ENCODE data around the gene CYB5D1.

Gene CYB5D1

GRCh38 chr17:7833795-7834541 lies 23.8 kb upstream of the CYB5D1 start, which contains the start of gene KDM6B:
KDM6B (plus strand) TSS chr17:7834217; CDS start chr17:7845555, 11,338 bp downstream.
- peak; percentile 76 for DNase-seq (ENCODE audit: low read depth)

DNA sequence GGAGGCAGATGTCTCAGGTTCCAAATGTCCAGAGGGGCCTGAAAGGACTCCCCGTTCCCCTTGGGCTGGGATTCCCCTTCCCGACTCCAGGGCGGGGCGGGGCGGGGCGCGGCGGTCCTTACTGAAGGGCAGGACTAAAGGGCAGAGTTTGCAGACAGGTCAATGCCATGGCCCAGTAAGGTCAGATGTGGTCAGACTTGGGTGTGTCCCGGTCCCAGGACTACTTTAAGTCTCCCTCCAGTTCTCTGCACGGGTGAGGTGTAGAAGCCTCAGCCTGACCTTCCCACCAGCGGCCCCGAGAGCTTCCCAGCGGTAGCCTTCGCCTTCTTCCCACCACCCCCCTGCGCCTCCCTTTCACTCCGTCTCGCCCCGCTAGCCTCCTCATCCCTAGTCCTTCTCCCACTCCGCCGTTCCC lies 23.3 kb upstream of the CYB5D1 start:
- no peak for DNase-seq (ENCODE audit: low read depth)

DNA sequence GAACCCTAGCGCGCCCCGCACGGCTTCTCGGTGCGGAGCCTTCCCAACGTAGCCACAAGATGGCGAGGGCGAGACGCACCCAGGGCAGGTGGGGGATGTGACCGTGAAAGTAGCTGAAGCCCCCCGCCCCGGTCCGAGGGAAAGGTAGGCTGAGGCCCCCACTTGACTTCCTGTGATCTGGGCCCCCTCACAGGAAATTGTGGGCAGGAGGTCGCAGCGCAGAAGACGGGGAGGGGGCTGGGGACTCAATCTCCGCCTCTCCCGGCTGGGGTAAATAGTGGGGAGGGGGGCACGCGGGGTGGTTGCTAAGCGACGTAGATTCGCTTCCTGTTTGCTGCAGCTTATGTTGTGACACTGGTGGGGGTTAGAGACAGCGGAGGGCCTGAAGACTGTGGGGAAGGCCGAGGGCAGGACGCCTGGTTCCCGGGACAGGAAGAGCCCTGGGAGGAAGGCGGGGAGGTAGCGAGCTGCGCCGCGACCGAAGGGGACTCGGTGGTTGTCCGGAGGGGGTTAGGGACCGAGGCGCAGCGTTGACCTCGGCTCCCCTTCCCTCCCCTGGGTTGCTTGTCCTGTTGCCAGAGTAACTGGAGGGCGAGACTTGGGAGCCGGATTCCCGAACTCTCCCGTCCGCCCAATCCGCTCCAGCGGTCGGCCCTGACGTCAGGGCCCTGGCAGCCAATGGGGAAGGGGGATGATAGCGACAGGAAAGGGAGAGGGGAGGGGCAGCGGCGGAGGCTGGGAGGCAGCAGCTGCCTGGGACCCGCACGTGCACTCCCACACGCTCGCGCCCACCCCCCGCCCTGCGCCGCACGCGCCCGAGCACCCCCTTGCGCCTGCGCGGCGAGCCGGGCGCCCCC lies 22.6 kb upstream of the CYB5D1 start:
- DNase-seq (ENCODE audit: low read depth): peak; percentile 93

GRCh38 chr17:7835814-7836595 lies 21.8 kb upstream of the CYB5D1 start:
- no peak for DNase-seq (ENCODE audit: low read depth)

DNA sequence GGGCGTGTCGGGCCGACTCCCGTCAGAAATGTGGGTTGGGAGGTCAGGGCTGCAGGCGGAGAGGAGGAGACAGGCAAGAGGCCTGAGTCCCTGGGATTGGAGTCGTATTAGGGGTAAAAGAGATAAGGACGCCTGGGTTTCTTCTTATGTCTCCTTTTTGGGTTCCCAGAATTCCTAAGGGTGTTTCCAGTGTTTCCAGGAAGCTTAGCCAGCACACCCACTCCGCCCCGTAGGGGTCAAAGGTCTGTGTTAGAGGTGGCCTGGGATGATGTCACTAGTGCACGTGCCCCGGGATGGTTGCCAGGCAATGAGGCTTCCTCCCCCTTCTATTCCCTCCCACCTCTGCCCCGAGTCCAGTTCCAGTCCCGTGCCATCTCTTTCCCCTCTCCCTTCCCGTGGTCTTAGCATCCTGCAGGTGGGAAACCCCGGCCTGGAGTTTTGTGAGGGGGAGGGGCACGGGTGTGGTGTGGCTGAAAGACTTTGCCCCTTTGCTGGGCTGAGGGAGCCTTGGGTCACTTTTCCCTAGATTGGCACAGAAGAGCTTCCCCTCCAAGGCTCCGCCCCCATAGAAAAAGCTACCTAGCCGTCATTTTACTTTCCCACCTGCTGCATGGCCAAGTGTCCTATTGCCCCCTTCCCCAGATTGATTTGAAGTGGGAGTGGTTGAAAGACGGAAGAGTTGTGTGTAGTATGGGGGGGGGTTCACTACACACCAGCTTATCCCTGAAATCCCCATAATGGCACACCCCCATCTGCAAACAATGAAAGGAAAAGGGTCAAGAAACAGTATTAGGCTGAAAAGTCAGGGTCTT lies 21.0 kb upstream of the CYB5D1 start:
- peak; percentile 86 for DNase-seq (ENCODE audit: low read depth)

DNA sequence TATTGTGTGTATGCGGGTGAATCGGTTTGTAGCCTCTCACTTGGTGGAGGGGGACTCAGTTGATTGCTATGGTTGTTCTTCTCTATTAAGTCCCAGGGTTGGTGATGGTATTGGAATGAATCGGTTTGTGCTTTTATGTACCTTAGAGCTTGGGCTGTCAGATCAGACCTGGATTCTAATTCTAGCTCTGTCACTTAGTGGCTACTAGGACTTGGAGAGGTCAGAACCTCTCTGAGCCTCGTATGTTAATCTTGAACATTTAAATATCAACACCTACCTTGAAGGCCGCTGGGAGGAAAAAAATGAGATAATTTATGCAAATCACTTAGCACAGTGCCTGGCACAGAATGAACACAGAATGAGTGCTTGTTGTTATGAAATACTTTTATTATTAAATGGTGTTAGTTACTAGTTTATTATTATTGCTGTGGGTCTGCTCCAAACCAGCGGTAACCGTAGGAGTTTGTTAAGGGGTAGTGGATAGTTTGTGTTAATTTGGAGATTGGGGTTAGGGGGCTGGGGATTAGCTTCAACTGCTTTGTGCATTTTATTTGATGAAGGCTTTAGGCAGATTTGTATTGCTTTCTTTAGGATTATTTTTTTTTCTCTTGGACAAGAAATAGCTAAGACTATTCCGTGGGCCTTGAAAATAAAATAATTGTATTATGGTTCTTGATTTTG lies 20.3 kb upstream of the CYB5D1 start:
- DNase-seq (ENCODE audit: low read depth): no peak

DNA sequence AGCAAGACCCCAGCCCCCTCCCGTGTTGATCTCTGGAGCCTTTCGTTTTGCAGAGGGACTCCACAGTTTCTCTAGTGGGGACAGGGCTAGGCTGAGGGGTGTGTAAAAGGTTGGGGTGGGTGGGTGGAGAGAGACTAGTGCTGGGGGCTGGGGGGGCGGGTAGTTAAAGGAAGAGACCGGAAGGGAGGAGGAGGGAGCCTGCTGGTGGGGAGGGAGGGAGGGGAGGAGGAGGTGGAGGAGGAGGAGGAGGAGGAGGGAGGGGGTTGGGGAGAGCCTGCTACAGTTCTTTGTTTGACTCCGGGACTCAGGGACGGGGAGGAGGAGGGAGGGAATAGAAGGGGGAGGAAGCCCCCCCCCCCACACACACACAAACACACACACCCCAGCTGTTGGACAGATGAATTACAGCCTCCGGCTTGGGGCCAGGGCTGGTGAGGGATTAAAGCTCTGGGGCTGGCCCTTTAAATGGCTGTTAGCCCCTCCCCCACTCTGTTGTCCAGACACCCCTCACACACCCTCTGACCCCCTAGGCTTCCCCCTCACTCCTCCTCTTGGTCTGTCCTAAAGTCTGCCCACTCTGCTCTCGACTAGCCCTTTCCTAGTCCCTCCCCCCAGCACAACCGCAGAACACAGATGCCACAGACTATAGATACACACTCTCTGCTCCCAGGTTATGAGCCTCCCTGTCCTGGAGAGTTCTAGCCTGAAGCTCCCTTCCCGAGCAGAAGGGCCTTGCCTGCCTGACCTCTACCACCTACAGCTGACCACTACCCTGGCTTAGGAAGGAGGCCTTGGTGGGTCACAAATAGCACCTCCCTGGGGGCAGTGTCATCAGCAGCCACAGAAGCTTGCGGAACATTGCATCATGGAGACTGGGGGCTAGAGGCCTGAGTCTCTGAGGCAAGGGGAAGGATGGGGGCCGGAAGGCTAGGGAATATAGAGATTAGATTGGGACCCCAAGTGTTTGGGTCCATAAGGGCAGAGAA lies 19.4 kb upstream of the CYB5D1 start:
- no peak for DNase-seq (ENCODE audit: low read depth)

DNA sequence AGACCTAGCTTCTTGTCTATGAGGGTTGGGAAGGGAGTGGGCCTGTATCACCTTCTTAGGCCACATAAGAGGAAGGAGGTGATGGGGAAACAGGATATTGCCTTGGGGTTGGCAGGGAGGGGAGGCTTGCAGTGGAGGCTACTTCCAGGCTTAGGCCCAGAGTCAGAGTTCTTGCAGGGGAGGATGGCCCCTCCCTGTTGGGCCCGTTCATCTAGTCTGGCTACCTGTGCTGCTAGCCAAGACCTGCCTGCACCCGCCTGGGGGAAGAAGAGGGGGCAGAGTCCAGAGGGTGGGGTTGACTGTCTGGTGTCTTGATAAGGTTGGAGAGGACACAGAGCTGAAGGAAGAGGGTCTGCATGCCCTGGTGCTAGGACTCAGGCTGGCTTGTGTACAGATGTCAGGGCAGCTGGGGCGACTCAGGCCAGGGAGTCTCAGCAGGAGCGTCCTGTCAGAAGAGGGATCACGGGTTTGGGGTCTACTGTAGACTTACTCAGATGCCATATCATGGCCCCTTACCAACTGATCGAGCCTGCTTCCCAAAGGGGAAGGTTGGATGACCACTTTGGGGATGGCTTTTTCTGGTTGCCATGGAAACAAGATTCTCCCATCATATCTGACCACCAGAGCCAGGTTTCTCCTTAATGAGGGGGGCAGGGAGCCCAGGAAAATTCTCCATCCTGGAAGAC lies 18.5 kb upstream of the CYB5D1 start:
- DNase-seq (ENCODE audit: low read depth): no peak

- DNase-seq (ENCODE audit: low read depth): no peak
Observed at GRCh38 chr17:7839876-7840261, 17.9 kb upstream of the CYB5D1 start.

- DNase-seq (ENCODE audit: low read depth): no peak
Observed at GRCh38 chr17:7840441-7840840, 17.4 kb upstream of the CYB5D1 start.

- no peak for DNase-seq (ENCODE audit: low read depth)
Observed at GRCh38 chr17:7840875-7841274, 16.9 kb upstream of the CYB5D1 start.

- DNase-seq (ENCODE audit: low read depth): no peak
Observed at GRCh38 chr17:7841396-7841914, 16.3 kb upstream of the CYB5D1 start.

DNA sequence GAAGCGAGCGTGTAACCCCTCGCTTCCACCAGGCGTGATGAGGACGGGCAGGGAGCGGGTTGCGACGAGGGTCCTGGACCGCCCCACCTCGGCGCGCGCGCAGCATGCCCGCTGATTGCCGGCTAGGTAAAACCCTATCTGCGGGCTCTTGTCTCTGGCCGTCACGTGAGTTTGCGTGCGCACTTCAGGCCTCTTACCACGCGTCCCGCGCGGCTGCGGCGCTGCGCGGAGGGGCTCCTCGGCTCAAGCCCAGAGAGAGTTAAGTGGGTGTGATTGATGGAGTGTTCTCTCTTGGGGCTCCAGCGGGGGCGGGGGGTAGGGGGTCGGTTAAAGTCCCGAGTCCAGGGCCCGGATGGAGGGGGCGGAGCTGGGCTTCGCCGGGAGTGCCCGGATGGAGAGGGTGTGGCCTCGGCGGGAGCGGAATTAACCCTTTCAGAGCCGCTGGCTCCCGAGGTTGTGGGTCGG lies 15.9 kb upstream of the CYB5D1 start:
- peak; percentile 66 for DNase-seq (ENCODE audit: low read depth)

DNA sequence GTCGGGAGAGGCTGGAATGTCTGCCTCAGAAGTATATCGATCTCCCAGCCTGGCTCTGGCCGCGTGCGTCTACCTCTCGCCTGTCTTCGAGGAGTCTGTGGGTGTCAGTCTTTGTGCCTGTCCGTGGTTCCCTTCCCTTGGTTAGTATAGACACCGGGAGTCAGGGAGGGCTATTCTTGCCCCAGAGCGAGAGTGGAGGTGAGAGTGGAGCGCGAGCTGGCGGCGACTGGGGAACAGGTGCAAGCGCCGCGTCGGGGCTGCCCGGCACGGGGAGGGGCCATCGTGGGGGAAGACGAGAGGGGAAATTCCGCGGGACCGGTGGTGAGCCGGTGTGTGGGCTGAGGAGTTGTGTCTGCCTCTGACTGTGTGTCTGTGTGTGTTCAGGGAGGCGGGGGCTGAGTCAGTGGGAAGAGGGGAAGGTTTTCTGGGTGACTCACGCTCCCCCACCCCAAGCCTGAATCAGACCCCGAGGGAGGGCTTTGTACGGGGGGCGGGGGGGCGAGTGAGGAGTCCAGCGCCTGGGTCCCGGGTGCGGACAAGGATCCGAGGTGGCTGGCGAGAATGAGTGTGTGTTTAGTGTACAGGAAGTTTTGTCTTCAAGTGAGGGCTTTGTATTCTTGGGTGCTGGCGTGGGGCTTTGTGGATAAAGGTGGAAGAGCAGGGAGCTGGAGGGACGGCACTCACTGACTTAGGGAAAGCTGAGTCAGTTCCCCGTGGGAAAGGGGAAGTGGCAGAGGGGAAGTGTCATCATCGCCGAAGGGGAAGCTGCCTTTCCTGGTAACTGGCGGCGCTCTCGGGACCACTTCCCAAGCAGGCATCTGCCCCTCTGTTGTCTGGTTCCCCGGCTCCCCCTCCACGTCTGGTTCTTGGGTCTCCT lies 15.2 kb upstream of the CYB5D1 start:
- DNase-seq (ENCODE audit: low read depth): peak; percentile 80

DNA sequence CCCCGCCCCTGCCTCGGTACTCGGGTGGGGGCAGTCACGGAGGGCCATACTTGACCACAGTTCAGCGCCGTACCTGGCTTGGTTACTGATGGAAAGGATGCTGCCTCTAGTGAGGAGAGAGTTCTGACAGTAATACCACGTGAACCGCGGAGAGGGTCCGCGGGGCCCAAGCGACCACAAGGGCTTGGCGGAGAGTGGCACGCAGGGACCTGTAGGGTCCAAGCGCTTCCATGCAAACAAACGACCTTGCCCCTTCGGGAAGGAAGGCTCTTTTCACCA lies 14.6 kb upstream of the CYB5D1 start:
- no peak for DNase-seq (ENCODE audit: low read depth)

- no peak for DNase-seq (ENCODE audit: low read depth)
Observed at GRCh38 chr17:7843536-7844291, 14.1 kb upstream of the CYB5D1 start.
